HepG2 (cell line): ENCODE data around the gene STXBP2. TPM values are rescaled to one million over a fixed set of nuclear protein-coding genes. Genes with fewer than 3 reads are reported as not detected.

Experiments used
- BORCS8-MEF2B ChIP-seq: sonication (generic); formaldehyde crosslinking; IDR thresholded peaks from 2 replicates; pipeline ENCODE4 v1.8.0; 2022; ENCODE audit warnings: mild to moderate bottlenecking, missing genetic modification reagents
- DPF2 ChIP-seq: sonication (generic); formaldehyde crosslinking; IDR thresholded peaks from 2 replicates; pipeline ENCODE4 v1.4.0; 2020; ENCODE audit warnings: mild to moderate bottlenecking, low read depth, missing genetic modification reagents, borderline replicate concordance
- GATA4 ChIP-seq: sonication (generic); IDR thresholded peaks from 2 replicates; pipeline ENCODE4 v1.6.1; 2016; ENCODE audit warnings: antibody characterized with exemption, low read depth, borderline replicate concordance
- GATAD1 ChIP-seq: IDR thresholded peaks from 2 replicates; pipeline ENCODE4 v1.6.1; 2016; ENCODE audit warnings: missing genetic modification reagents, missing compliant biosample characterization
- JARID2 ChIP-seq: sonication (generic); formaldehyde crosslinking; IDR thresholded peaks from 2 replicates; pipeline ENCODE4 v1.8.1; 2023; ENCODE audit warnings: missing genetic modification reagents, inconsistent platforms; ENCODE audit not compliant: insufficient replicate concordance
- KDM3A ChIP-seq: IDR thresholded peaks from 2 replicates; pipeline ENCODE4 v1.6.1; 2018; ENCODE audit warnings: low read depth, missing compliant biosample characterization
- NCOA1 ChIP-seq: sonication (generic); formaldehyde crosslinking; IDR thresholded peaks from 2 replicates; pipeline ENCODE4 v1.9.0; 2021; ENCODE audit warnings: missing genetic modification reagents
- PRMT3 ChIP-seq: sonication (generic); formaldehyde crosslinking; IDR thresholded peaks from 2 replicates; pipeline ENCODE4 v1.8.1; 2022; ENCODE audit warnings: low read depth, mild to moderate bottlenecking, moderate library complexity, missing genetic modification reagents, borderline replicate concordance
- SIN3B ChIP-seq: fragments of 150-350 bp; IDR thresholded peaks from 2 replicates; pipeline ENCODE4 v1.6.1; 2014; ENCODE audit warnings: low read length
- SOX13 ChIP-seq, 3 experiments: fragments of 450-650 bp in 1 of 3; sonication (generic) in 1 of 3; formaldehyde crosslinking in 1 of 3; IDR thresholded peaks in 2 of 3; conservative IDR thresholded peaks in 1 of 3; 2 replicates each; pipeline versions ENCODE4 v1.5.0 to v1.6.1; 2016 to 2020; ENCODE audit warnings: antibody characterized with exemption in 1 of 3, mild to moderate bottlenecking in 1 of 3, missing compliant biosample characterization in 1 of 3, missing genetic modification reagents in 1 of 3, moderate library complexity in 1 of 3
- SOX6 ChIP-seq, 2 experiments: fragments of 450-650 bp in 1 of 2; sonication (generic) in 1 of 2; formaldehyde crosslinking in 1 of 2; IDR thresholded peaks; 2 replicates each; pipeline versions ENCODE4 v1.4.0 to v1.6.1; 2017 to 2020; ENCODE audit warnings: antibody characterized with exemption in 1 of 2, mild to moderate bottlenecking in 1 of 2, missing genetic modification reagents in 1 of 2
- SP140L ChIP-seq: sonication (generic); formaldehyde crosslinking; IDR thresholded peaks from 2 replicates; pipeline ENCODE4 v1.4.0; 2020; ENCODE audit warnings: missing genetic modification reagents, borderline replicate concordance
- ZBTB2 ChIP-seq: sonication (generic); formaldehyde crosslinking; IDR thresholded peaks from 2 replicates; pipeline ENCODE4 v1.8.0; 2022; ENCODE audit warnings: low read depth, missing genetic modification reagents
- ZBTB4 ChIP-seq: sonication (generic); formaldehyde crosslinking; IDR thresholded peaks from 2 replicates; pipeline ENCODE4 v1.4.0; 2020; ENCODE audit warnings: missing genetic modification reagents, mild to moderate bottlenecking, borderline replicate concordance
- ZNF275 ChIP-seq: sonication (generic); formaldehyde crosslinking; IDR thresholded peaks from 2 replicates; pipeline ENCODE4 v1.8.0; 2022; ENCODE audit warnings: missing genetic modification reagents, mild to moderate bottlenecking, inconsistent platforms, borderline replicate concordance
- ZNF280D ChIP-seq: sonication (generic); formaldehyde crosslinking; IDR thresholded peaks from 2 replicates; pipeline ENCODE4 v1.5.1; 2020; ENCODE audit warnings: mild to moderate bottlenecking, missing genetic modification reagents
- ZNF569 ChIP-seq: sonication (generic); formaldehyde crosslinking; IDR thresholded peaks from 2 replicates; pipeline ENCODE4 v1.5.0; 2020; ENCODE audit warnings: mild to moderate bottlenecking, missing genetic modification reagents, moderate library complexity, borderline replicate concordance
- polyA plus RNA-seq, 8 experiments: library from polyadenylated mRNA; depleted of rRNA in 3 of 8; stranded (reverse) in 7 of 8; unstranded in 1 of 8; fragments of >200 nt; fragmentation: Illumina TruSeq in 4 of 8; extraction: Trizol in 4 of 8; gene quantifications; 2 replicates each; pipeline versions ENCODE4 v1.2.1 to v1.2.3, GENCODE V29; 2011 to 2016; ENCODE audit warnings: low read depth in 4 of 8, missing spikeins in 1 of 8, mixed read lengths in 1 of 8; ENCODE audit not compliant: insufficient read depth in 1 of 8
- total RNA-seq, 5 experiments: library from RNA; depleted of rRNA; stranded (reverse); fragments of >200 nt; fragmentation: Illumina TruSeq; extraction: Trizol; gene quantifications; 2 replicates each; pipeline ENCODE4 v1.2.3, GENCODE V29; 2016; ENCODE audit warnings: low read depth in 1 of 5

The STXBP2 gene
- total and polyA plus RNA-seq, 2 of the 13 experiments (the other 11 are each of a cell fraction or from before 2014, with no cell fraction given) = 22.8 to 40.1 TPM

- peak; percentile 96 for TF ChIP-seq SIN3B
- no peak for TF ChIP-seq ZNF569 (CRISPR knock-in tag)
- TF ChIP-seq ZNF275 (CRISPR knock-in tag) = 0 out of 2 replicates have a peak, but pooled peaks have one; percentile 65
- TF ChIP-seq ZBTB2 = 0 out of 2 replicates have a peak, but pooled peaks have one; percentile 19
- no peak for TF ChIP-seq KDM3A (CRISPR knock-in tag)
- no peak for TF ChIP-seq SOX13 (IDR thresholded peaks at IDR 0.05)
- TF ChIP-seq SOX13 (CRISPR knock-in tag; conservative IDR thresholded peaks at IDR 0.05 in 1 of 2, IDR thresholded peaks at IDR 0.05 in 1 of 2) = 0 out of 4 replicates have a peak, but pooled peaks of 1 of the 2 experiments have one; percentile 4
- TF ChIP-seq JARID2 = no peak
- TF ChIP-seq GATAD1 (CRISPR knock-in tag) = peak; percentile 99
- TF ChIP-seq PRMT3 (CRISPR knock-in tag) = no peak
- 0 out of 2 replicates have a peak, but pooled peaks have one; percentile 46 for TF ChIP-seq ZNF280D (CRISPR knock-in tag)
- TF ChIP-seq NCOA1 (CRISPR knock-in tag) = no peak
- TF ChIP-seq ZBTB4 (CRISPR knock-in tag) = no peak
- TF ChIP-seq GATA4 = no peak; the same call in 1 of the 2 replicates
- no peak for TF ChIP-seq SOX6 (IDR thresholded peaks at IDR 0.05)
- peak; percentile 65 for TF ChIP-seq SOX6 (CRISPR knock-in tag; IDR thresholded peaks at IDR 0.05)
- no peak for TF ChIP-seq DPF2 (CRISPR knock-in tag)
- TF ChIP-seq BORCS8-MEF2B (CRISPR knock-in tag) = no peak
- no peak for TF ChIP-seq SP140L
Measured at GRCh38 chr19:7629347-7630054, 7.4 kb upstream of the STXBP2 start, which contains the start of the genes PET100 and XAB2 (continued).
